Natural killer cell treated with Interleukin-12 subunit alpha and Interleukin-12 subunit beta and Interleukin-15 and Interleukin-18, amount 100 ng/mL, for 72 hours (primary cell): ENCODE measurements around the gene LHX4. TPM values are rescaled to one million over a fixed set of nuclear protein-coding genes. Genes with fewer than 3 reads are reported as not detected.

Source experiments
- ATAC-seq, 2 donors: fragments of 150-1000 bp; cut with Tn5 transposase in 1 of 2; sonication (Bioruptor Pico), chemical (Tn5 transposase) in 1 of 2; 2 replicates each; pipeline ENCODE4 v1.10.0; 2021
- DNase-seq: peaks from one replicate; pipeline ENCODE4 v3.0.0; 2022; ENCODE audit warnings: low spot score
- H3K27ac Mint-ChIP-seq, 2 donors: 1 replicate in 1 of 2; 2 replicates in 1 of 2; pipeline ENCODE4 v1.8.0; 2022; ENCODE audit warnings: mixed read lengths in 2 of 2, mild to moderate bottlenecking in 1 of 2, moderate library complexity in 1 of 2
- H3K27me3 Mint-ChIP-seq, 2 donors: 1 replicate in 1 of 2; 2 replicates in 1 of 2; pipeline ENCODE4 v1.8.0; 2022; ENCODE audit warnings: mixed read lengths in 2 of 2
- H3K36me3 Mint-ChIP-seq: one replicate; pipeline ENCODE4 v1.8.0; 2022; ENCODE audit warnings: mixed read lengths
- H3K4me1 Mint-ChIP-seq, 2 donors: 1 replicate in 1 of 2; 2 replicates in 1 of 2; pipeline ENCODE4 v1.8.0; 2022; ENCODE audit warnings: low read depth in 2 of 2, mixed read lengths in 2 of 2, mild to moderate bottlenecking in 1 of 2
- H3K4me3 Mint-ChIP-seq: one replicate; pipeline ENCODE4 v1.8.0; 2022; ENCODE audit warnings: mixed read lengths
- H3K9me3 Mint-ChIP-seq: 2 replicates; pipeline ENCODE4 v1.8.0; 2022; ENCODE audit warnings: mixed read lengths
- total RNA-seq, 2 donors: library from RNA; stranded (reverse); gene quantifications; one replicate each; pipeline ENCODE4 v1.2.3, GENCODE V29; 2022

Gene LHX4
- total RNA-seq, 2 donors from 2014 or later = not detected

- Mint-ChIP-seq H3K4me3 (no peak overlapping the region), H3K9me3 (no peaks in the 10 kb centered on the region), H3K4me1 (peaks cover 0 to 2% of the 10 kb centered on the region in 2 donors), H3K27me3 (no peaks in the 10 kb centered on the region), H3K36me3 (peaks cover 4% of the 10 kb centered on the region), H3K27ac (no peak overlapping the region)
- DNase-seq = no peak
- ATAC-seq = no peak
Measured at GRCh38 chr1:180278596-180279395, 48.7 kb downstream of the LHX4 start.

- Mint-ChIP-seq H3K27me3 (no peaks in the 10 kb centered on the region), H3K36me3 (peaks cover 4% of the 10 kb centered on the region), H3K27ac (no peak overlapping the region), H3K4me1 (peaks cover 0 to 4% of the 10 kb centered on the region in 2 donors), H3K9me3 (no peaks in the 10 kb centered on the region), H3K4me3 (no peak overlapping the region)
- no peak for ATAC-seq
- DNase-seq = no peak
Measured at GRCh38 chr1:180279651-180280050, 49.6 kb downstream of the LHX4 start.

GRCh38 chr1:180280617-180281016, 50.6 kb downstream of the LHX4 start:
- Mint-ChIP-seq H3K27ac (no peak overlapping the region), H3K27me3 (no peaks in the 10 kb centered on the region), H3K36me3 (peaks cover 4% of the 10 kb centered on the region), H3K4me3 (no peak overlapping the region), H3K4me1 (peaks cover 0 to 4% of the 10 kb centered on the region in 2 donors), H3K9me3 (no peaks in the 10 kb centered on the region)
- ATAC-seq (no peak), DNase-seq (no peak)

GRCh38 chr1:180281490-180281889, 51.4 kb downstream of the LHX4 start:
- no peak overlapping the region for H3K27ac Mint-ChIP-seq
- H3K4me3 Mint-ChIP-seq = no peak overlapping the region
- H3K4me1 Mint-ChIP-seq = peaks cover 0 to 4% of the 10 kb centered on the region in 2 donors
- H3K27me3 Mint-ChIP-seq = no peaks in the 10 kb centered on the region
- no peaks in the 10 kb centered on the region for H3K9me3 Mint-ChIP-seq
- DNase-seq (no peak), ATAC-seq (no peak)
- H3K36me3 Mint-ChIP-seq = peaks cover 4% of the 10 kb centered on the region

GRCh38 chr1:180282401-180283044, 52.5 kb downstream of the LHX4 start:
- Mint-ChIP-seq H3K9me3 (no peaks in the 10 kb centered on the region), H3K27ac (no peak overlapping the region), H3K36me3 (peaks cover 4% of the 10 kb centered on the region), H3K4me1 (peaks cover 0 to 4% of the 10 kb centered on the region in 2 donors), H3K27me3 (no peaks in the 10 kb centered on the region), H3K4me3 (no peak overlapping the region)
- DNase-seq (no peak), ATAC-seq (no peak)

- ATAC-seq (no peak), DNase-seq (no peak)
- Mint-ChIP-seq H3K27ac (no peak overlapping the region), H3K4me1 (peaks cover 0 to 4% of the 10 kb centered on the region in 2 donors), H3K27me3 (no peaks in the 10 kb centered on the region), H3K36me3 (peaks cover 8% of the 10 kb centered on the region), H3K4me3 (no peak overlapping the region), H3K9me3 (no peaks in the 10 kb centered on the region)
Measured at GRCh38 chr1:180283098-180283497, 53.0 kb downstream of the LHX4 start.

- ATAC-seq (no peak), DNase-seq (no peak)
- H3K27ac Mint-ChIP-seq = no peak overlapping the region
- peaks cover 5% of the 10 kb centered on the region for H3K36me3 Mint-ChIP-seq
- H3K4me3 Mint-ChIP-seq = no peak overlapping the region
- peaks cover 13 to 17% of the 10 kb centered on the region in 2 donors for H3K4me1 Mint-ChIP-seq
- H3K27me3 Mint-ChIP-seq = no peaks in the 10 kb centered on the region
- no peaks in the 10 kb centered on the region for H3K9me3 Mint-ChIP-seq
Measured at GRCh38 chr1:180286417-180286816, 56.4 kb downstream of the LHX4 start.

GRCh38 chr1:180287988-180288705, 58.1 kb downstream of the LHX4 start:
- no peak for ATAC-seq
- H3K27me3 Mint-ChIP-seq = no peaks in the 10 kb centered on the region
- no peaks in the 10 kb centered on the region for H3K9me3 Mint-ChIP-seq
- H3K4me3 Mint-ChIP-seq = no peak overlapping the region
- H3K27ac Mint-ChIP-seq = no peak overlapping the region
- peaks cover 18 to 20% of the 10 kb centered on the region in 2 donors for H3K4me1 Mint-ChIP-seq
- DNase-seq = no peak
- peaks cover 5% of the 10 kb centered on the region for H3K36me3 Mint-ChIP-seq

GRCh38 chr1:180288940-180289339, 58.9 kb downstream of the LHX4 start:
- peaks cover 5% of the 10 kb centered on the region for H3K36me3 Mint-ChIP-seq
- H3K27me3 Mint-ChIP-seq = no peaks in the 10 kb centered on the region
- ATAC-seq (no peak), DNase-seq (no peak)
- H3K9me3 Mint-ChIP-seq = no peaks in the 10 kb centered on the region
- H3K27ac Mint-ChIP-seq = peak overlapping the region in 1 of 2 donors; percentile 3
- H3K4me1 Mint-ChIP-seq = peaks cover 16 to 18% of the 10 kb centered on the region in 2 donors
- H3K4me3 Mint-ChIP-seq = no peak overlapping the region

GRCh38 chr1:180290265-180291001, 60.4 kb downstream of the LHX4 start:
- ATAC-seq (no peak), DNase-seq (no peak)
- Mint-ChIP-seq H3K4me1 (peaks cover 16 to 18% of the 10 kb centered on the region in 2 donors), H3K27me3 (no peaks in the 10 kb centered on the region), H3K27ac (no peak overlapping the region), H3K36me3 (peaks cover 5% of the 10 kb centered on the region), H3K4me3 (peak overlapping the region; percentile 2), H3K9me3 (no peaks in the 10 kb centered on the region)

- H3K9me3 Mint-ChIP-seq = no peaks in the 10 kb centered on the region
- H3K27me3 Mint-ChIP-seq = no peaks in the 10 kb centered on the region
- H3K4me3 Mint-ChIP-seq = peak overlapping the region; percentile 2
- H3K4me1 Mint-ChIP-seq = peaks cover 16 to 18% of the 10 kb centered on the region in 2 donors
- no peak overlapping the region for H3K27ac Mint-ChIP-seq
- DNase-seq (no peak), ATAC-seq (peak in 1 of 2 donors; percentile 27)
- H3K36me3 Mint-ChIP-seq = peaks cover 5% of the 10 kb centered on the region
Measured at GRCh38 chr1:180291004-180291403, 60.9 kb downstream of the LHX4 start.

GRCh38 chr1:180294711-180295110, 64.6 kb downstream of the LHX4 start:
- H3K27ac Mint-ChIP-seq = no peak overlapping the region
- ATAC-seq = no peak
- H3K9me3 Mint-ChIP-seq = no peaks in the 10 kb centered on the region
- DNase-seq = no peak
- H3K27me3 Mint-ChIP-seq = no peaks in the 10 kb centered on the region
- H3K4me3 Mint-ChIP-seq = no peak overlapping the region
- H3K36me3 Mint-ChIP-seq = no peaks in the 10 kb centered on the region
- peaks cover 14 to 18% of the 10 kb centered on the region in 2 donors for H3K4me1 Mint-ChIP-seq

- Mint-ChIP-seq H3K27me3 (no peaks in the 10 kb centered on the region), H3K4me3 (no peak overlapping the region), H3K27ac (no peak overlapping the region), H3K9me3 (no peaks in the 10 kb centered on the region), H3K4me1 (peaks cover 7 to 10% of the 10 kb centered on the region in 2 donors), H3K36me3 (no peaks in the 10 kb centered on the region)
- ATAC-seq (no peak), DNase-seq (no peak)
Measured at GRCh38 chr1:180295999-180296398, 65.9 kb downstream of the LHX4 start.
